Breast epithelium (tissue), 3 donors: ENCODE data around the gene DFFB.

Experiments
- POLR2AphosphoS5 ChIP-seq, 3 donors: sonication (generic); formaldehyde crosslinking; IDR thresholded peaks; one replicate each; pipeline ENCODE4 v1.6.1; 2017; ENCODE audit warnings: antibody characterized with exemption in 3 of 3
- TF ChIP-seq, protein P1 (sequence below), 3 donors: fragments of 450-650 bp; IDR thresholded peaks; one replicate each; pipeline ENCODE4 v1.5.1; 2016 to 2017; ENCODE audit warnings: antibody characterized with exemption in 3 of 3, mild to moderate bottlenecking in 3 of 3, moderate library complexity in 3 of 3

DNA sequence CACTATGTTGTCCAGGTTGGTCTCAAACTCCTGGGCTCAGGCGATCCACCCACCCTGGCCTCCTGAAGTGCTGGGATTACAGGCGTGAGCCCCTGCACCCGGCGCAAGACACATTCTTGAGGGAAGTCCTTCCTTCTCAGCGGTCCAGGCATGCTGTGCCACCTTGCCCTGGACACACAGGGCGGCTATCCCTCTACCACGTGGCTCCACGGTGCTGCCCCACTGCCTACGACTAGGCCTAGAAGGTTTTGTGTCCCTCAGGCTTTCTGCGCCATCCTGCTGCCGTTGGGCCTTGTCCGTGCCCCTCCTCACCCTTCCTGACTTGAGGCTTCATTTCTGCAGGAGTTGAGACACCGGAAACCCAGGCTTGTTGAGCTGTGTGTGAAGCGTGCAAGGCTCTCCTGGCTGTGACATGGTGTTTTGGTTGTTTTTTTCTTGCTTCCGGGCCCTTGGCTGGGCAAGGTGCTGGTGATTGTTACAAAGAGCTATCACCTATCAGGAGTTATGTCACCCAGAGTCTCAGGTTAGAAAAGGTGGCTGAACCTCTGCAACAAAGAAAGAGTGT lies 28.9 kb downstream of the DFFB start:
- no peak for TF ChIP-seq POLR2AphosphoS5 (IDR thresholded peaks at IDR 0.05)
- TF ChIP-seq, protein P1, sequence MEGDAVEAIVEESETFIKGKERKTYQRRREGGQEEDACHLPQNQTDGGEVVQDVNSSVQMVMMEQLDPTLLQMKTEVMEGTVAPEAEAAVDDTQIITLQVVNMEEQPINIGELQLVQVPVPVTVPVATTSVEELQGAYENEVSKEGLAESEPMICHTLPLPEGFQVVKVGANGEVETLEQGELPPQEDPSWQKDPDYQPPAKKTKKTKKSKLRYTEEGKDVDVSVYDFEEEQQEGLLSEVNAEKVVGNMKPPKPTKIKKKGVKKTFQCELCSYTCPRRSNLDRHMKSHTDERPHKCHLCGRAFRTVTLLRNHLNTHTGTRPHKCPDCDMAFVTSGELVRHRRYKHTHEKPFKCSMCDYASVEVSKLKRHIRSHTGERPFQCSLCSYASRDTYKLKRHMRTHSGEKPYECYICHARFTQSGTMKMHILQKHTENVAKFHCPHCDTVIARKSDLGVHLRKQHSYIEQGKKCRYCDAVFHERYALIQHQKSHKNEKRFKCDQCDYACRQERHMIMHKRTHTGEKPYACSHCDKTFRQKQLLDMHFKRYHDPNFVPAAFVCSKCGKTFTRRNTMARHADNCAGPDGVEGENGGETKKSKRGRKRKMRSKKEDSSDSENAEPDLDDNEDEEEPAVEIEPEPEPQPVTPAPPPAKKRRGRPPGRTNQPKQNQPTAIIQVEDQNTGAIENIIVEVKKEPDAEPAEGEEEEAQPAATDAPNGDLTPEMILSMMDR (IDR thresholded peaks at IDR 0.05) = no peak
